Lower leg skin (tissue), 3 donors: Measurements from ENCODE around the gene SPINK7.

Source experiments
- CTCF ChIP-seq, 3 donors: fragments of 450-650 bp; IDR thresholded peaks; one replicate each; pipeline ENCODE4 v1.5.1; 2016; ENCODE audit warnings: antibody characterized with exemption in 3 of 3, mild to moderate bottlenecking in 3 of 3, moderate library complexity in 2 of 3
- POLR2A ChIP-seq, 2 donors: fragments of 450-650 bp; IDR thresholded peaks; one replicate each; pipeline ENCODE4 v1.6.1; 2016 to 2017; ENCODE audit warnings: antibody characterized with exemption in 2 of 2, mild to moderate bottlenecking in 1 of 2, moderate library complexity in 1 of 2

GRCh38 chr5:148335259-148335658 lies 23.0 kb downstream of the SPINK7 start, which contains the start of gene SPINK9:
- TF ChIP-seq POLR2A (IDR thresholded peaks at IDR 0.05) = no peak
- no peak for TF ChIP-seq CTCF (IDR thresholded peaks at IDR 0.05)
